GM19397 (cell line): ENCODE measurements around the gene ANKRD52.
"Not testable (repeated sequence)": the region's sequence is repeated elsewhere in the genome, so short reads cannot be mapped to it uniquely, and the experiment has no call there.

Source experiments
- ATAC-seq: cut with Tn5 transposase; IDR thresholded peaks from one replicate; pipeline ENCODE4 v1.9.1; 2021; ENCODE audit warnings: mild to moderate bottlenecking, moderate library complexity; ENCODE audit not compliant: unreplicated experiment

ANKRD52 gene

GRCh38 chr12:56258068-56258819 lies at the start of gene ANKRD52:
Gene ANKRD52, minus strand, starts transcription at chr12:56258384. Its CDS starts 115 bp downstream, at chr12:56258269.
- peak; percentile 93 for ATAC-seq

GRCh38 chr12:56307221-56307965 lies 49.2 kb upstream of the ANKRD52 start:
- ATAC-seq, result no peak

GRCh38 chr12:56304872-56305590 lies 46.8 kb upstream of the ANKRD52 start:
- no peak for ATAC-seq

- no peak for ATAC-seq
Observed at GRCh38 chr12:56304276-56304675, 46.1 kb upstream of the ANKRD52 start.

DNA sequence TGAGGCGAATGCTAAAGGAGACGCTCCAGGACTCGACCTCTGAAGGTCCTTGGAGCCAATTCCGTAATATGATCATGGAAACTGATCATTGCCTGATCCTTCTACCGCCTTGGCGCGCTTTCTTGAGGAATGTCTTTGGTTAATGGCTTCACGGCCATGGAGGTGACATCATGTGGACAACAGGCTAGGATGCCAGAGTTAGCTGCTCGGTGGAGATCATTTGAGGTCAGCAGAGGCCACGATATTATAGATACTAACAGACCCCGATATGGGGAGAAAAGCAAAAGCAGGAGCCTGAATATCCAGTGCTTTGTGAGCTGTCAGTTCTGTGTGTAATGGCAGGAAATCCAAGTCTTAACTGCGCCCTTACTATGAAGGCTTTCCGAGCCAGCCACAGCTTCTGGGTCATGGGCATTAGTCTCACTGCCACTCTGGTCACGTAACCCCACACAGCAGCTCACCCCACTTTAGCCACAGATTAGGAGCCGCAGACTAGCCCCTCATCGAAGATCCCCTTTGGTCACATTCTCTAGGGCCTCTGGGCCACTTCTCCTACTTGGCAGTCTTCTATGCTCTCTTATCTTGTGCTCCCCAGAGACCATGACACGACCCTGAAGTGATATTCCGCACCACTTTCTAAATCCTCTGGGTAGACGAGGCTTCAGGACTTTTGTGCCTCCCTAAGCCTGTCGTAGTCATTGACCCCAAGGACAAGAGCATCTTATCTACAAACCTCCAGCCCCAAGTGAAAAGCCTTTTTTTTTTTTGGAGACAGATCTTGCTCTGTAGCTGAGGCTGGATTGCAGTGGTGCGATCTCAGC lies 42.7 kb upstream of the ANKRD52 start:
- no peak for ATAC-seq

DNA sequence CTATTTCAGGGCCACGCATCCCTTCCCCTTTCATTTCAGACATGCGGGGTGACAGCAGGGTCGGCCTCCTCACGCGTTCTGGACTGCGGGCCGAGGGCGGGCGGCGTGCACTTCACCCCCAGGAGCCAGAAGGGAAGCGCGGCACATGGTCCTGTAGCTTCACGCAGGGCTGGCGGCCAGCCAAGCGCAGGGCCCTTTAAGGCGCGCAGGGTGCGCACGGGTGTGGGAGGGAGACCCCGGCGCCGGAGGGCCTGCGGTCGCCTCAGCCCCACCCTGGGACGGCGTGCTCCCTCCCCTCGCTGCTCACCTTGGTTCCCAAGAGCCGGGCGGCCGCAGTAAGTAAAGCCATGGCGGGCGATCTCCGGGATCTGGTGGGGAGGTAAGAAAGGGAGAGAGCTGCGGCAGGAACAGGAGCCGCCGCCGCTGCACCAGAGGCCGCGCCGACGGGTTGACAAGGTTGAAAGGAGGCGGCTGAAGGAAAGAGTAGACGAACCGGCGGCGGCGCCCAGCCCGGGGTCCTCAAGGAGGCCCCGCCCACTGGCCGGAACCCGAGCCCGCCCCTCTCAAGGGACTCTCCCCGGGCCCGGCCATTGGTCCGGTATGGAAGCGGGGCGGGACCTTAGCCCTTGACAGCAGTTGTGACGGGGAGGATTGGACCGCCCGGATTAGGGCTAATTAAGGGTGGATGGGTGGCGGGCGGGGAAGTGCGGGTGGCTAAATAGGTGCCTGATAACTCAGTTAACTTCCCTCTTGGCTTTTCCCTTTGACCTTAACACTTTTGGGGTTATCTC lies 41.9 kb upstream of the ANKRD52 start, which contains the start of gene CS:
TSS of gene CS (minus strand) at position 478 of the 791 bp plus-strand sequence. CDS start at position 349, 129 bp downstream.
- peak; percentile 92 for ATAC-seq

- ATAC-seq, result peak; percentile 1
Observed at GRCh38 chr12:56299308-56299852, 41.2 kb upstream of the ANKRD52 start.

- ATAC-seq, result no peak
Observed at GRCh38 chr12:56298828-56299227, 40.6 kb upstream of the ANKRD52 start.

GRCh38 chr12:56297400-56297799 lies 39.2 kb upstream of the ANKRD52 start:
- ATAC-seq, result no peak

DNA sequence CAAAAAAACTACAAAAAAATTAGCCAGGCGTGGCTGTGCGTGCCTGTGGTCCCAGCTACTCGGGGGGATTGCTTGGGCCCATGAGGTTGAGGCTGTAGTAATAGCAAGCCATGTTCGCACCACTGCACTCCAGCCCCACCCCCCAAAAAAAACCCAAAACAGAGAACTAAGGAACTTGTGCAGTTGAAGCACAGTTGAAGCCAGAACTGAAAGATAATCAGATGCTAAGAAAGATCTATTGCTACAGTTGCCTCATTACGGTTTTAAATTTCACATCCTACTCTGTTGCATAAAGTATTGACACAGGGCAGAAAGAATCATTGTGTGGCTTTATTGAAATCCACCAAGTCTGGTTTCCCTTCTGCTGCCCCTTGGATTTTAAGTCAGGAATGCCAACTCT lies 38.1 kb upstream of the ANKRD52 start:
- no peak for ATAC-seq

GRCh38 chr12:56293795-56294194 lies 35.6 kb upstream of the ANKRD52 start:
- ATAC-seq, result no peak

DNA sequence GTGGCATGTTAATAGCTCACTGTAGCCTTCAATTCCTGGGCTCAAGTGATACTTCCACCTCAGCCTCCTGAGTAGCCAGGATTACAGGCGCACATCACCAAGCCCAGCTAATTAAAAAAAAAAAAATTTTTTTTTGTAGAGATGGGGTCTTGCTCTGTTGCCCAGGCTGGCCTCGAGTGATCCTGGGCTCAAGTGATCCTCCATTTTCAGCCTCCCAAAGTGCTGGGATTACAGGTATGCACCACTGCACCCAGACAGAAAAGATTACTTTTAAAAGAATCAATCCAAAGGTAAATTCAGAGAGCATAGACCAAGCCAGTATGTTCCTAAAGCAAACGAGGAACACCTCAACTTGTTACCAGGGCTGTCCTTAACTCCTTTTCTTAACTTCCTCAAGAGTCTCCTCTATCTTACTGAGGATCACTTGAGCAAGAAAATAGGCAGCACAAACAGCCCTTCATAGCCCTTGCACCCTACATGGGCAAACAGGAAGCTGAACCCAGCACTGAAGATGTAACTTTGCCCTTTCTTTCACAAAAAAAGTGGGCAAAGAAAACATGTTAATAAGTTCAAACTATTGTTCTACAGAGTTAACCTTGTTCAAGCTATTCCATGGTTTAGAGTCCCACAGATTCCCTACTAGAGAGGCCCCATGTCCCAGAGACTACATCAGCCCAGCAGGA lies 30.7 kb upstream of the ANKRD52 start:
- no peak for ATAC-seq

- ATAC-seq, result no peak
Observed at GRCh38 chr12:56286044-56286830, 28.1 kb upstream of the ANKRD52 start.

- ATAC-seq, result not testable (repeated sequence)
Observed at GRCh38 chr12:56284263-56284662, 26.1 kb upstream of the ANKRD52 start.

- ATAC-seq, result no peak
Observed at GRCh38 chr12:56282579-56282978, 24.4 kb upstream of the ANKRD52 start.

- no peak for ATAC-seq
Observed at GRCh38 chr12:56282030-56282429, 23.8 kb upstream of the ANKRD52 start.

DNA sequence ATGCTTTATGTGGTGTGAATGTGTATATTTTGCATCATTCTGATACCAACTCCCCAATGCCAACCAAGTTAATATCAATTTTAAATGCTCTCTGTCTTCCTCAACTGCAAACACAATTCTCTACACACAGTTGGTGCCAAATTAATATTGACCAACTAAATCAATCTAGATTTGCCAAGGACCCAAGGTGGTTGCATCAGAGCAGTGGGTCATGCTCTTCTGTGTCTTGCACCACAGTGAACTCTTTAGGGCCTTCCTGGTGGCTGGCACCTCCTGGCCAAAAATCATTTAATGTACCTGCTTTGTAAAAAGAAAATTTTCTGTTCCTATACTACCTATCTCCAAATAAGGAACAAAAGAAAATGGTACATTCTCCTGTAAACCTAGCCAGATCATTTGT lies 22.7 kb upstream of the ANKRD52 start:
- no peak for ATAC-seq

GRCh38 chr12:56278905-56279304 lies 20.7 kb upstream of the ANKRD52 start:
- no peak for ATAC-seq
